Esophagus muscularis mucosa (tissue), 4 donors: ENCODE data around the gene ENO1.

Experiments used
- EP300 ChIP-seq: sonication (generic); formaldehyde crosslinking; IDR thresholded peaks from one replicate; pipeline ENCODE4 v1.6.1; 2017; ENCODE audit warnings: antibody characterized with exemption
- POLR2A ChIP-seq: fragments of 450-650 bp; IDR thresholded peaks from one replicate; pipeline ENCODE4 v1.6.1; 2017; ENCODE audit warnings: antibody characterized with exemption, moderate library complexity, mild to moderate bottlenecking, low read depth
- POLR2AphosphoS5 ChIP-seq, 2 donors: sonication (generic); formaldehyde crosslinking; IDR thresholded peaks; one replicate each; pipeline ENCODE4 v1.6.1; 2017; ENCODE audit warnings: antibody characterized with exemption in 2 of 2
- TF ChIP-seq, protein P1 (sequence below), 3 experiments: fragments of 200-600 bp in 2 of 3; fragments of 450-650 bp in 1 of 3; sonication (generic) in 2 of 3; IDR thresholded peaks; one replicate each; pipeline ENCODE4 v1.5.1; 2017 to 2019; ENCODE audit warnings: antibody characterized with exemption in 3 of 3, mild to moderate bottlenecking in 2 of 3, moderate library complexity in 1 of 3

GRCh38 chr1:8879464-8879921, 1.0 kb upstream of the ENO1 start:
- TF ChIP-seq POLR2AphosphoS5 (IDR thresholded peaks at IDR 0.05): no peak
- TF ChIP-seq, protein P1, sequence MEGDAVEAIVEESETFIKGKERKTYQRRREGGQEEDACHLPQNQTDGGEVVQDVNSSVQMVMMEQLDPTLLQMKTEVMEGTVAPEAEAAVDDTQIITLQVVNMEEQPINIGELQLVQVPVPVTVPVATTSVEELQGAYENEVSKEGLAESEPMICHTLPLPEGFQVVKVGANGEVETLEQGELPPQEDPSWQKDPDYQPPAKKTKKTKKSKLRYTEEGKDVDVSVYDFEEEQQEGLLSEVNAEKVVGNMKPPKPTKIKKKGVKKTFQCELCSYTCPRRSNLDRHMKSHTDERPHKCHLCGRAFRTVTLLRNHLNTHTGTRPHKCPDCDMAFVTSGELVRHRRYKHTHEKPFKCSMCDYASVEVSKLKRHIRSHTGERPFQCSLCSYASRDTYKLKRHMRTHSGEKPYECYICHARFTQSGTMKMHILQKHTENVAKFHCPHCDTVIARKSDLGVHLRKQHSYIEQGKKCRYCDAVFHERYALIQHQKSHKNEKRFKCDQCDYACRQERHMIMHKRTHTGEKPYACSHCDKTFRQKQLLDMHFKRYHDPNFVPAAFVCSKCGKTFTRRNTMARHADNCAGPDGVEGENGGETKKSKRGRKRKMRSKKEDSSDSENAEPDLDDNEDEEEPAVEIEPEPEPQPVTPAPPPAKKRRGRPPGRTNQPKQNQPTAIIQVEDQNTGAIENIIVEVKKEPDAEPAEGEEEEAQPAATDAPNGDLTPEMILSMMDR (IDR thresholded peaks at IDR 0.05): peak in 1 of 3 experiments; percentile 30
- no peak for TF ChIP-seq POLR2A
- no peak for TF ChIP-seq EP300
